Cardiac muscle cell (in vitro differentiated cells and primary cell): ENCODE results near the gene TPRA1. TPM values are rescaled to one million over a fixed set of nuclear protein-coding genes. Genes with fewer than 3 reads are reported as not detected.
A peak's percentile ranks its signal among the peaks of the same experiment; 100 is the strongest.

Experiments used
- DNase-seq, 2 donors: peaks; one replicate each; pipeline versions ENCODE4 v3.0.0 to v3.0.0-alpha.2; 2010 to 2017; ENCODE audit warnings: low read depth in 1 of 2, low spot score in 1 of 2
- H3K27ac ChIP-seq: fragments of 200-600 bp; sonication (generic); 2 replicates; pipeline ENCODE4 v1.5.1; 2016
- H3K27me3 ChIP-seq: fragments of 200-600 bp; sonication (generic); 2 replicates; pipeline ENCODE4 v1.6.0; 2016; ENCODE audit warnings: control low read depth
- H3K36me3 ChIP-seq: fragments of 200-600 bp; sonication (generic); 2 replicates; pipeline ENCODE4 v1.5.1; 2016; ENCODE audit warnings: control low read depth
- H3K4me1 ChIP-seq: fragments of 200-600 bp; sonication (generic); 2 replicates; pipeline ENCODE4 v1.8.1; 2017; ENCODE audit warnings: low read depth, mild to moderate bottlenecking, mixed run types
- H3K4me3 ChIP-seq: fragments of 200-600 bp; sonication (generic); 2 replicates; pipeline ENCODE4 v1.5.1; 2016; ENCODE audit warnings: mild to moderate bottlenecking
- H3K9me3 ChIP-seq: fragments of 200-600 bp; sonication (generic); 2 replicates; pipeline ENCODE4 v1.5.1; 2017; ENCODE audit warnings: low read depth, mild to moderate bottlenecking, control low read depth
- CTCF ChIP-seq: IDR thresholded peaks from 2 replicates; pipeline ENCODE4 v1.5.1; 2012; ENCODE audit warnings: low read depth, mild to moderate bottlenecking, low read length
- polyA plus RNA-seq: library from polyadenylated mRNA; unstranded; fragments of >200 nt; fragmentation: Nextera tagmentation; extraction: Ambion mirVana; gene quantifications from 2 replicates; pipeline ENCODE4 v1.2.1, GENCODE V29; 2016
- total RNA-seq: library from RNA; depleted of rRNA; stranded (reverse); fragments of >200 nt; gene quantifications from 2 replicates; pipeline ENCODE4 v1.2.3, GENCODE V29; 2016

The TPRA1 gene
- total and polyA plus RNA-seq, 2 experiments from 2014 or later: 40.7 to 43.3 TPM

- Histone ChIP-seq H3K27ac (no peak overlapping the region), H3K4me1 (no peaks in the 10 kb centered on the region), H3K36me3 (peaks cover 2% of the 10 kb centered on the region), H3K4me3 (no peak overlapping the region), H3K9me3 (no peaks in the 10 kb centered on the region), H3K27me3 (no peaks in the 10 kb centered on the region)
- no peak for DNase-seq
- no peak for TF ChIP-seq CTCF
Observed at GRCh38 chr3:127578802-127579201, 11.7 kb downstream of the TPRA1 start.

DNA sequence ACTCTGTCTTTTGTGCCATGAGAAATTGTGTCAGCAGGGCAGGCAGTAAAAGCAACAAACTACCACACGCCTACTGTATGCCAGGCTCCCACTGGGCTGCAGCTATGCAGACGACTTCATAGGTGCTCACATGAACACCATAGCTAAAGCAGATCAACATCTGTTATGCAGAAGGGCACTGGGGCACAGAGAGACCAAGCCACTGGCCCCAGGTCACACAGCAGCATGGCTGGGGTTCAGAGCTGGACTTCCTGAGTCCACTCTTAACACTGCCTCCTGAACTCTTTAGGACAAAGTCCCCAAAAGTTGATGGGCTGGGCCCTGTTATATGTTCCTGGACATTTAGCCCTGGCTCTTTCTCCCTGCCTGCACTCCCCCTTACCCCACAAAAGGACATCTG is 12.4 kb downstream of the TPRA1 start:
- no peaks in the 10 kb centered on the region for H3K27me3 ChIP-seq
- peaks cover 2% of the 10 kb centered on the region for H3K36me3 ChIP-seq
- TF ChIP-seq CTCF: no peak
- no peaks in the 10 kb centered on the region for H3K4me1 ChIP-seq
- no peaks in the 10 kb centered on the region for H3K9me3 ChIP-seq
- no peak for DNase-seq
- H3K27ac ChIP-seq: no peak overlapping the region
- no peak overlapping the region for H3K4me3 ChIP-seq

GRCh38 chr3:127577448-127577847 is 13.1 kb downstream of the TPRA1 start:
- Histone ChIP-seq H3K27me3 (no peaks in the 10 kb centered on the region), H3K9me3 (no peaks in the 10 kb centered on the region), H3K27ac (no peak overlapping the region), H3K4me1 (no peaks in the 10 kb centered on the region), H3K4me3 (no peak overlapping the region), H3K36me3 (peaks cover 2% of the 10 kb centered on the region)
- DNase-seq: no peak
- TF ChIP-seq CTCF: no peak

DNA sequence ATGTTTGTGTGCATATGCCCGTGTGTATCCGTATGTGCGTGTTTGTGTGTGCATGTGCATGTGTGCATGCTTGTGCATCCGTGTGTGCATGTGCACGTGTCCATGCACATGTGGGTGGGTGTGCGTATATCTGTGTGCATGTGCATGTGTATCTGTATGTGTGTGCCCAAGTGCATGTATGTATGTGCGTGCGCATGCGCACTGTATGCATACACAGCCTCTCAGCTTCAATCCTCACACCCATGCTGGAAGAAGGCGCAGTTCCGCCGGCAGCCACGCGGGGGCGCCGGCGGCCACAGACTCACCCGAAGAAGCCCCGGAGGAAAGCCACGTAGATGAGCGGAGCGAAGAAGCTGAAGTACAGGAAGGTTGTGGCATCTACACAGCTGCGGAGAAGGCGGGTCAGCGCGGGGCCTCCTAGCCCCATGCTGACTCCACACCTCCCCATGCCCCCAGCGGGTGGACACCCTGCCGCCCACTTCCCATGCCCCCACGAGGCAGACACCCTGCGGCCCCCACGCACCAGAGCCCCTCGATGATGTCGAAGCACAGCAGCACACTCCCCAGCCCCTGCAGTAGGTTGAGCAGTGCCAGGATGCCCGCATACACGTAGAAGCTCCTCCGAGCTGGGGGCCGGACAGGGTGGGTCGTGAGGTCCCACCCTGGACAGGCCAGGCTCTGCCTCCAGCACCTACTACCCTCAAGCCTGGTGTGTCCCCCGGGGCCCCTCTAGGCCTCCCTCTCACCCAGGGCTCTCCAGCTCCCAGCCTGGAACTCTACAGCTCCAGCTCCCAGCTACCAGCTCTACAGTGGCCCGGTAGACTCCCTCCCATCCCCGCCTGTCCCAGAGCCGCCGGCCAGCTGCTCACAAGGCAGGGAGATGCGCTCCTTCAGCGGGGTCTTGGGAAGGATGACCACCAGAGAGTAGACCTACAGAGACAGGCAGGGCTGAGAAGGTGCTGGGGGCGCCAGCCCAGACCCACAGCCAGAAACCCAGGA is 15.4 kb downstream of the TPRA1 start:
- peak; percentile 99 for TF ChIP-seq CTCF
- Histone ChIP-seq H3K27me3 (no peaks in the 10 kb centered on the region), H3K4me1 (no peaks in the 10 kb centered on the region), H3K27ac (no peak overlapping the region), H3K4me3 (no peak overlapping the region), H3K9me3 (no peaks in the 10 kb centered on the region), H3K36me3 (peaks cover 2% of the 10 kb centered on the region)
- peak; percentile 84 to 93 for DNase-seq

GRCh38 chr3:127573912-127574311 is 16.6 kb downstream of the TPRA1 start:
- no peak for TF ChIP-seq CTCF
- DNase-seq: no peak
- Histone ChIP-seq H3K36me3 (no peaks in the 10 kb centered on the region), H3K9me3 (no peaks in the 10 kb centered on the region), H3K27me3 (no peaks in the 10 kb centered on the region), H3K4me3 (no peak overlapping the region), H3K27ac (no peak overlapping the region), H3K4me1 (no peaks in the 10 kb centered on the region)
